HepG2 (cell line): ENCODE results near the gene TBC1D10B. TPM values are rescaled to one million over a fixed set of nuclear protein-coding genes. Genes with fewer than 3 reads are reported as not detected.

Experiments used
- ATRX ChIP-seq: sonication (generic); formaldehyde crosslinking; IDR thresholded peaks from 2 replicates; pipeline ENCODE4 v1.4.0; 2020; ENCODE audit warnings: missing genetic modification reagents, borderline replicate concordance
- CBX5 ChIP-seq: sonication (generic); formaldehyde crosslinking; IDR thresholded peaks from 2 replicates; pipeline ENCODE4 v1.4.0; 2020; ENCODE audit warnings: missing genetic modification reagents, borderline replicate concordance
- IKZF5 ChIP-seq: IDR thresholded peaks from 2 replicates; pipeline ENCODE4 v1.6.1; 2018; ENCODE audit warnings: missing genetic modification reagents, mild to moderate bottlenecking, missing compliant biosample characterization
- RFXAP ChIP-seq: sonication (generic); formaldehyde crosslinking; IDR thresholded peaks from 2 replicates; pipeline ENCODE4 v1.4.0; 2020; ENCODE audit warnings: missing genetic modification reagents, borderline replicate concordance
- SAP130 ChIP-seq: IDR thresholded peaks from 2 replicates; pipeline ENCODE4 v1.6.1; 2016; ENCODE audit warnings: low read depth
- SMC3 ChIP-seq: IDR thresholded peaks from 2 replicates; pipeline ENCODE4 v1.6.1; 2011; ENCODE audit warnings: low read length, improper control_type of control experiment
- SMYD3 ChIP-seq: sonication (generic); formaldehyde crosslinking; IDR thresholded peaks from 2 replicates; pipeline ENCODE4 v1.8.1; 2023; ENCODE audit warnings: mild to moderate bottlenecking, missing genetic modification reagents
- SOX13 ChIP-seq, 3 experiments: fragments of 450-650 bp in 1 of 3; sonication (generic) in 1 of 3; formaldehyde crosslinking in 1 of 3; IDR thresholded peaks in 2 of 3; conservative IDR thresholded peaks in 1 of 3; 2 replicates each; pipeline versions ENCODE4 v1.5.0 to v1.6.1; 2016 to 2020; ENCODE audit warnings: antibody characterized with exemption in 1 of 3, mild to moderate bottlenecking in 1 of 3, missing compliant biosample characterization in 1 of 3, missing genetic modification reagents in 1 of 3, moderate library complexity in 1 of 3
- TERF1 ChIP-seq: sonication (generic); formaldehyde crosslinking; IDR thresholded peaks from 2 replicates; pipeline ENCODE4 v1.8.0; 2022; ENCODE audit warnings: mild to moderate bottlenecking, missing genetic modification reagents, moderate library complexity
- ZIK1 ChIP-seq: sonication (generic); formaldehyde crosslinking; IDR thresholded peaks from 2 replicates; pipeline ENCODE4 v1.5.0; 2020; ENCODE audit warnings: mild to moderate bottlenecking, low read depth, missing genetic modification reagents, borderline replicate concordance
- ZNF274 ChIP-seq: sonication (generic); formaldehyde crosslinking; IDR thresholded peaks from 2 replicates; pipeline ENCODE4 v1.5.1; 2020; ENCODE audit warnings: mild to moderate bottlenecking, missing genetic modification reagents
- ZNF275 ChIP-seq: sonication (generic); formaldehyde crosslinking; IDR thresholded peaks from 2 replicates; pipeline ENCODE4 v1.8.0; 2022; ENCODE audit warnings: missing genetic modification reagents, mild to moderate bottlenecking, inconsistent platforms, borderline replicate concordance
- ZNF441 ChIP-seq: sonication (generic); formaldehyde crosslinking; IDR thresholded peaks from 2 replicates; pipeline ENCODE4 v1.7.0; 2021; ENCODE audit warnings: missing genetic modification reagents, borderline replicate concordance
- ZSCAN30 ChIP-seq: sonication (generic); formaldehyde crosslinking; IDR thresholded peaks from 2 replicates; pipeline ENCODE4 v1.5.0; 2020; ENCODE audit warnings: mild to moderate bottlenecking, missing genetic modification reagents
- ZSCAN9 ChIP-seq: IDR thresholded peaks from 2 replicates; pipeline ENCODE4 v1.6.1; 2016; ENCODE audit warnings: borderline replicate concordance
- ZZZ3 ChIP-seq: sonication (generic); formaldehyde crosslinking; IDR thresholded peaks from 2 replicates; pipeline ENCODE4 v1.4.0; 2020; ENCODE audit warnings: missing genetic modification reagents, mild to moderate bottlenecking, borderline replicate concordance
- polyA plus RNA-seq, 8 experiments: library from polyadenylated mRNA; depleted of rRNA in 3 of 8; stranded (reverse) in 7 of 8; unstranded in 1 of 8; fragments of >200 nt; fragmentation: Illumina TruSeq in 4 of 8; extraction: Trizol in 4 of 8; gene quantifications; 2 replicates each; pipeline versions ENCODE4 v1.2.1 to v1.2.3, GENCODE V29; 2011 to 2016; ENCODE audit warnings: low read depth in 4 of 8, missing spikeins in 1 of 8, mixed read lengths in 1 of 8; ENCODE audit not compliant: insufficient read depth in 1 of 8
- total RNA-seq, 5 experiments: library from RNA; depleted of rRNA; stranded (reverse); fragments of >200 nt; fragmentation: Illumina TruSeq; extraction: Trizol; gene quantifications; 2 replicates each; pipeline ENCODE4 v1.2.3, GENCODE V29; 2016; ENCODE audit warnings: low read depth in 1 of 5
- TF ChIP-seq, protein P1 (sequence below): sonication (generic); formaldehyde crosslinking; IDR thresholded peaks from 2 replicates; pipeline ENCODE4 v1.4.0; 2020; ENCODE audit warnings: missing genetic modification reagents
- TF ChIP-seq, protein P2 (sequence below): sonication (generic); formaldehyde crosslinking; IDR thresholded peaks from 2 replicates; pipeline ENCODE4 v1.4.0; 2020; ENCODE audit warnings: missing genetic modification reagents

The TBC1D10B gene
- total and polyA plus RNA-seq, 2 of the 13 experiments (the other 11 are each of a cell fraction or from before 2014, with no cell fraction given) = 15.7 to 24.8 TPM

GRCh38 chr16:30355144-30355953 is 14.9 kb downstream of the TBC1D10B start, which contains the start of gene CD2BP2 (continued):
- TF ChIP-seq, protein P1, sequence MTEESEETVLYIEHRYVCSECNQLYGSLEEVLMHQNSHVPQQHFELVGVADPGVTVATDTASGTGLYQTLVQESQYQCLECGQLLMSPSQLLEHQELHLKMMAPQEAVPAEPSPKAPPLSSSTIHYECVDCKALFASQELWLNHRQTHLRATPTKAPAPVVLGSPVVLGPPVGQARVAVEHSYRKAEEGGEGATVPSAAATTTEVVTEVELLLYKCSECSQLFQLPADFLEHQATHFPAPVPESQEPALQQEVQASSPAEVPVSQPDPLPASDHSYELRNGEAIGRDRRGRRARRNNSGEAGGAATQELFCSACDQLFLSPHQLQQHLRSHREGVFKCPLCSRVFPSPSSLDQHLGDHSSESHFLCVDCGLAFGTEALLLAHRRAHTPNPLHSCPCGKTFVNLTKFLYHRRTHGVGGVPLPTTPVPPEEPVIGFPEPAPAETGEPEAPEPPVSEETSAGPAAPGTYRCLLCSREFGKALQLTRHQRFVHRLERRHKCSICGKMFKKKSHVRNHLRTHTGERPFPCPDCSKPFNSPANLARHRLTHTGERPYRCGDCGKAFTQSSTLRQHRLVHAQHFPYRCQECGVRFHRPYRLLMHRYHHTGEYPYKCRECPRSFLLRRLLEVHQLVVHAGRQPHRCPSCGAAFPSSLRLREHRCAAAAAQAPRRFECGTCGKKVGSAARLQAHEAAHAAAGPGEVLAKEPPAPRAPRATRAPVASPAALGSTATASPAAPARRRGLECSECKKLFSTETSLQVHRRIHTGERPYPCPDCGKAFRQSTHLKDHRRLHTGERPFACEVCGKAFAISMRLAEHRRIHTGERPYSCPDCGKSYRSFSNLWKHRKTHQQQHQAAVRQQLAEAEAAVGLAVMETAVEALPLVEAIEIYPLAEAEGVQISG (CRISPR knock-in tag) = peak; percentile 96
- TF ChIP-seq ZNF274 (CRISPR knock-in tag) = no peak; the same call in 1 of the 2 replicates
- peak; percentile 86 for TF ChIP-seq ZSCAN9 (CRISPR knock-in tag)
- TF ChIP-seq, protein P2, sequence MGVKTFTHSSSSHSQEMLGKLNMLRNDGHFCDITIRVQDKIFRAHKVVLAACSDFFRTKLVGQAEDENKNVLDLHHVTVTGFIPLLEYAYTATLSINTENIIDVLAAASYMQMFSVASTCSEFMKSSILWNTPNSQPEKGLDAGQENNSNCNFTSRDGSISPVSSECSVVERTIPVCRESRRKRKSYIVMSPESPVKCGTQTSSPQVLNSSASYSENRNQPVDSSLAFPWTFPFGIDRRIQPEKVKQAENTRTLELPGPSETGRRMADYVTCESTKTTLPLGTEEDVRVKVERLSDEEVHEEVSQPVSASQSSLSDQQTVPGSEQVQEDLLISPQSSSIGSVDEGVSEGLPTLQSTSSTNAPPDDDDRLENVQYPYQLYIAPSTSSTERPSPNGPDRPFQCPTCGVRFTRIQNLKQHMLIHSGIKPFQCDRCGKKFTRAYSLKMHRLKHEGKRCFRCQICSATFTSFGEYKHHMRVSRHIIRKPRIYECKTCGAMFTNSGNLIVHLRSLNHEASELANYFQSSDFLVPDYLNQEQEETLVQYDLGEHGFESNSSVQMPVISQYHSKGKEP = peak; percentile 60; the same call in 1 of the 2 replicates
- peak; percentile 63; the same call in 1 of the 2 replicates for TF ChIP-seq ZSCAN30 (CRISPR knock-in tag)
- no peak; the same call in 1 of the 2 replicates for TF ChIP-seq ZNF275 (CRISPR knock-in tag)
- TF ChIP-seq ZIK1 (CRISPR knock-in tag) = no peak
- TF ChIP-seq SOX13 (IDR thresholded peaks at IDR 0.05) = peak; percentile 75
- TF ChIP-seq SOX13 (CRISPR knock-in tag; conservative IDR thresholded peaks at IDR 0.05 in 1 of 2, IDR thresholded peaks at IDR 0.05 in 1 of 2) = peak in 1 of 2 experiments; percentile 80; a peak in 2 of 4 replicates
- TF ChIP-seq TERF1 (CRISPR knock-in tag) = no peak
- TF ChIP-seq ZNF441 (CRISPR knock-in tag) = peak; percentile 33; the same call in 1 of the 2 replicates
- 0 out of 2 replicates have a peak, but pooled peaks have one; percentile 11 for TF ChIP-seq SMC3
- no peak for TF ChIP-seq ATRX
- TF ChIP-seq ZZZ3 = no peak; the same call in 1 of the 2 replicates
- TF ChIP-seq IKZF5 (CRISPR knock-in tag) = no peak; the same call in 1 of the 2 replicates
- peak; percentile 97 for TF ChIP-seq SAP130 (CRISPR knock-in tag)
- TF ChIP-seq RFXAP (CRISPR knock-in tag) = peak; percentile 92
- no peak; the same call in 1 of the 2 replicates for TF ChIP-seq CBX5 (CRISPR knock-in tag)
- TF ChIP-seq SMYD3 (CRISPR knock-in tag) = peak; percentile 40; the same call in 1 of the 2 replicates
